GOT3 (cell line): Measurements from ENCODE around the gene MEIS2.

Experiments
- DNase-seq: peaks from one replicate; lab custom pipeline; 2025; ENCODE audit warnings: mixed read lengths; lab: John Stamatoyannopoulos, UW

MEIS2 gene

DNA sequence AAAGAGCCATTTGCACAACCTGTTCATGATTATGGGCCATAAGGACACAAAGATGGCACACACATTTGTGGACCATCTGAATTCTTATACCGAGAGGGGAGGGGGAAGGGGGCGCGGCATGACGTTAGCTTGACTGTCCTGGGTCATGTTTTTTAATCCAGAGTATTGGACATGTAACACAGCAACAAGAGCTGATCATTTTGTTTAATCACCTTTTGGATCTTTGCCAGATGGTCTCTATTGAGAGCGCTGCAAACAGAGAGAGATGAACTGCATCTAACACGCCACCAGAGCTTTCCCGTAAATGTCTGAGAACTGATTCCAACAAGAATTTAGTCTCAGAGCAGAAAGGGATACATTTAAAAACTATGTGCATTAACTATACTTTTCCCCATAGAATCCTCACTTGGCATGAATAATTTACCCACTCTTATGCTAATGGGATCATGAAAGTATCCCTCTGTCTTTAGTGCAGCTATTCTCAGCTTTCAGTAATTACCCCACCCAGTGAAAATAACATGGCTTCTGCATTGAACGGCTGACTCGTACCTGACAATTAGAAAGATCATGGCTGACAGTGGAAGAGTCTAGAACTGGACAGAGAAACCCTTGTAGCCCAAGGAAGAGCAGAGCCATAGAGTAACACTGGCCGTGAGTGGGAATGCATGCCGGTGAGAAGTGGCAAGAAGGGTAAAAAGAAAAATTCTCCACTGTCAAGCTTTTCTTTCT, 22.6 kb downstream of the MEIS2 start:
- no peak for DNase-seq

- DNase-seq = no peak
These were observed 23.8 kb downstream of the MEIS2 start for GRCh38 chr15:37076543-37076942.

DNA sequence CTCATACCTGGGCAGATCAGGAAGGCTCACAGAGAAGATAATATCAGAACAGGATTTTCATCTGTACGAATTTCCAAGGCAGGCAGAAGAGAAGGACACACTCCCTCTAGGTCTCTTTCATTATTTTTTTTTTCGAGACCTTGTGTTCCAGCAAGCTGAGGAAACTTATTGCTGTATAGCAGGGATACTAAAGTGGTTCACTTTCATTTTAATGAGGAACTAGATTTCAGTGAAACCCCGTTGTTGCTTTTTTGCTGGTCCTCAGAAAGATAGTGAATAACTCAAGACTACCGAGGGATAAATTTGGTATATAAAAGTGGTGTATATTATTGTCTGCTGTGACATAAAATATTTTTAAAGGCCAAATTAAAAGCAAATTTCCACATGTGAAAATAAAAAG, 24.6 kb downstream of the MEIS2 start:
- no peak for DNase-seq

GRCh38 chr15:37072181-37072580, 28.2 kb downstream of the MEIS2 start:
- no peak for DNase-seq

GRCh38 chr15:37071134-37071533, 29.2 kb downstream of the MEIS2 start:
- DNase-seq = no peak

GRCh38 chr15:37070686-37071085, 29.7 kb downstream of the MEIS2 start:
- DNase-seq = no peak

GRCh38 chr15:37061996-37062395, 38.4 kb downstream of the MEIS2 start:
- DNase-seq = no peak

- DNase-seq = no peak
These were observed 41.3 kb downstream of the MEIS2 start for GRCh38 chr15:37059086-37059485.

- DNase-seq = no peak
These were observed 41.9 kb downstream of the MEIS2 start for GRCh38 chr15:37058316-37058985.

GRCh38 chr15:37057831-37058230, 42.5 kb downstream of the MEIS2 start:
- no peak for DNase-seq

- DNase-seq = no peak
These were observed 43.1 kb downstream of the MEIS2 start for GRCh38 chr15:37057256-37057655.

DNA sequence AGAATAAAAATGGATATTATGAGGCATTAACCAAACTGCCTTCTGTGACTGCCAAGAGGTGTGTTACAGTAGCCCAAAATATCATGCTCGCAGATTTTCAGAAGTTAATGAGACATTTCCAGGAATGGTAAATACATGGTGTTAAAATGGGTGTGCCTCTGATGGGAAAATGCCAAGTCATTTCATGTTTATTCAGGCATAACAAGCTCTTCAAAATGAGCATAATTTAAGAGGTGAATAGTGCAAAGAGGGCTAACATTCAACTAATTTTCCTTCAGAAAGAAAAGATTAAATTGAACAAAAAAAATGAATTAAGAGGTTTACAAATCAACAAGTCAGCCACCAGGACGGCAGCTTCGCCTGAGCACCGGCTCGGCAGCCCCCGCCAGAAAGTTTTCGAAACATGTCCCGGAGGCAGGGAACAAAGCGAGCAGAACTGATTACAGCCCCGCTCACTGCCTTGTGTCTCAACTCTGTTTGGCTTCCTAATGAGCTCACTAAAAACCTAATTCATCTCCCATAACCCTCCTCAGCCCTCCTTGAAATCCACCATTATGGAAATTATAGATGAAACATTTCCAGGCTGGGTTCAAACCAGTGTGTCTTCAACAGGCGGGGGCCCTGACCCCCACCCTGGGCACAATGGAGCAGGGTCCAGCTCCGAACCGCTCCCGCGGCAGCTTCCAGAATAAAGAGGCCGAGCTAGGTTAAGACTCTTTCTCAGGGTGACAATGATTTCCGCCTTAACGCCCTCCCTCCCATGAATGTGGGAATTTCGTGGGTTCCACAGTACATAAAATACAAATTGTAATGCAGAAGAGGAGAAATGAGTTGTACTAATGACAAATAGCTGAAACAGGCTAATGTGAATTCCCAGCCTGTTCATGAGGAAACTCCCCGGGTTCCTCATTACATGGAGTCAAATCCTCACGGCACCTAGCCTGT, 43.9 kb downstream of the MEIS2 start:
- DNase-seq = no peak

- DNase-seq = no peak
These were observed 44.9 kb downstream of the MEIS2 start for GRCh38 chr15:37055481-37055880.

GRCh38 chr15:37054336-37054735, 46.0 kb downstream of the MEIS2 start:
- DNase-seq = no peak

GRCh38 chr15:37053166-37053565, 47.2 kb downstream of the MEIS2 start:
- DNase-seq = no peak

DNA sequence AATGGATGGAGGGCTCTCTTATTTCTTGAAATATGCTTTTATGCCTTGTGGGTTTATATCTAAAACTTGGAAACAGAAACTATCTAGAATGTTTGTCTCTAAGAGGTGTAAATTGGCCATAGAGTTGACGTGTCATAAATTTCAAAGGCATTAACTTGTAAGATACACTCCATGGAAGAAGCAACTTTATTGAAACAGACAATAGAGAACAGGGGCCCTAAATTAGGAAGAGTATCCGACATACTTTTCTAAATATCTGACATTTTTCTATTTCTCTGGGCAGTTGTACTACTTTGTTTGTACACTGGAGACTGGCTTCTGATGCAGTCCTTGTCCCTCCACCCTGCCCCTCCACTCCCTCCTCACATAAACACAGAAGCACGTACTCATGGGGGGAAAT, 50.0 kb downstream of the MEIS2 start:
- no peak for DNase-seq

DNA sequence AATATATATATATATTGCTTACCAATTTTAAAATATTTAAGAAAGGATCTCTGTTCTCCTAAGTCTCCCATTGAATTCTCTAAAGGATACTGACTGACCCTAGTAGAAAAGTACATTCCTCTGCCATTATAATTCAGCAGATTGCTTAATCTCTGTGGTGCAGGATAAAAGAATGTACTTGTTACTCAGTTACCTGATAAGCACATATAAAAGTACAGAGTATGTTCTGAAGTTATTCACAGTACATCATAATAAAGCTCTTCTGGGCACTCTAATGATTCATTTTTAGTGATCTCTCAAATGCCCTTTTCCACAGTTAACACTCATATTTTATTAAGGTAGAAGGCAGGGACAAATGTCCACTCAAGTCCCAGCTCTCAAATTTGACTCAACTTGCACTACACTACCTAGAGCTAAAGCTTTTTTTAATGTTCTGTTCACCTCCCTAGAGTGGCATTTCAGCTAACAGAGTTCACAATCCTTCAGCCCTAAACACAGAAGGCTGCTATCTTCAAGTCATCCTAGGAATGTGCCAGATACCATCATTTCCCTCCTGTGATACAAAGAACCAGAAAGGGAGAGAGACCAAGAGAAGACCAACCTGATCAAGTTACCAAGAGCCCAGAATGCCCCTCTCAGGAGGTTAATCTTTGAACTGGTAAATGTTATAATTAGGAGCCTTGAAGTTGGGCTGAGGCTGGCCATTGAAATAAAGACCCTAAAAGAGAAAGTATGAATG, 53.3 kb downstream of the MEIS2 start:
- DNase-seq = no peak

DNA sequence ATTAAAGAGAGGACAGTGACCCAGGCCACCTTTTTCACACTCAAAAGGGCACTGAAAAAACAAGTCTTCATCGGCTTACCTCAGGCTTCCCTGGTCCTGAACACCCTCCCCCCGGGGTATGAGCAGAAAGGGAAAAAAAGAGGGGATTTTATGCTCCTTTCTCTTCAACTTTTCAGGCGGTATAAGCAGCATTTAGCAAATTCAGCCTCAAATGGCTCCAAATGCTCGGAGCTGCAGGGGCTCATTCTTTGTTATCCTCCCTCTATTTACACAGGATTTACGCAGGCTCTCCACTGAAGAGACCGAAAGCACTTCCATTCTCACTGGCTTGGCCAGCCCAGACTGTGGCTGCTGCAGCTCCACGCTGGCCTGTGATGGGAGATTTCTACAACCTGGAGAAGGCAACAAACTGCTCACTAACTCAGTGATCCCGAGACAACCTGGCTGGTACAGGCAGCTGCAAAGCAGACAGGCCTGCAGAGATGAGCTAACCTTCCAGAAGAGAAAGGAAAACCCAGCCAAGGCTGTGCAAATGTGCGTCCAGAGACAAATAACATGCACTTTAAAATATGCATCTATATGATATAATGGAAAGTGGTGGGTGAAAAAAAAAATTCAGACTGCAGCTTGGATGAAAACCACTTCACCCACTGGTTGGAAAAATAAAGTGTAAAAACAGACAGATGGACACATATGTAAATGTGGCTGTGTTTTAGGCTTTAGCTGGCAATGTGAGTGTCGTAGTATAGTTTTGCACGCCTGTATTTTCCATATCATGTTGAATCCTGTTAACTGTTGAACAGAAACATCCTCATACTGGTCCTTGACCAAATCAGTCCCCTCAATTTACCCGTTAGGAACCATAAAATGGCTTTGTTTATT, 54.2 kb downstream of the MEIS2 start:
- DNase-seq = no peak

- no peak for DNase-seq
These were observed 55.3 kb downstream of the MEIS2 start for GRCh38 chr15:37044915-37045648.

DNA sequence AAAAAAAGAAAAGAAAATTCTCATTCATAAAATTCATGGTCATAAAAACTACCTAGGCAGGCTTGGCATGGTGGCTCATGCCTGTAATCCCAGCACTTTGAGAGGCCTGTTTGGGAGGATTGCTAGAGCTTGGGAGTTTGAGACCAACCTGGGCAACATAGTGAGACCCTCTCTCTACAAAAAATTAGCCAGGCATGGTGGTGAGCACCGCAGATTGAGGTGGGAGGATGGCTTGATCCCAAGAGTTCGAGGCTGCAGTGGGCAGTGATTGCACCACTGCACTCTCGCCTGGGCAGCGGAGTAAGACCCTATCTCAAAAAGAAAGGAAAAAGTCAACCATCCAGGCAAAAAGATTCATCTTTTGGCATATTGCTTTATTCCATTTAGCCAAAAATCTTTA, 58.5 kb downstream of the MEIS2 start:
- no peak for DNase-seq
